EL (cell line): ENCODE data around the gene PLB1.

Experiments
- DNase-seq: peaks from one replicate; pipeline ENCODE4 v3.0.0-alpha.2; 2016

PLB1 gene

DNA sequence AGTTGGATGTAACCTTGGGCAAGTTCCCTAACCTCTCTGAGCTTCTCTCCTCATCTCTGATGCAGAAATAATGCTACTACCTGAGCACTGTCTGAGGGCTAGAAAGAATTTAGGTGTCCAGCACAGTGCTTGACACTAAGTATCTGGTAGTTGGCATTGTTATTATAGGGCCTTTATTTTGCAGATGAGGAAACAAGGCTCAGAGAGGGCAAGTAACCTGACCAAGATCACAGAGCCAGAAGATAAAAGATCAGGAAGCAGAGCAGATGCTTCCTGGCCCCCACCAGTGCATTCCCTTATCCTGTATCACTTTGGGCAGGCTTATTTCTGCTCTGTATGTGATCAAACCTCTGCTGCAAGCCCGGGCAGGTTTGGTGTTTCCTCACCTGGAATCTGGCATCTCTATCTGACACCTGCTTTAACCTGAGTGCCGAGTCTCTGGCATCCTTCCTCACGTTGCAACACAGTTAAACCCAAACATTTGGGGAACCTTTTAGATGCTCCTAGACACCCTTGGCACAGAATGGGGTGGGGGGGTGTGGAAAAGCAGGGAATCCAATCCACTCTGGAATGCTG, 69.9 kb downstream of the PLB1 start:
- DNase-seq = no peak

DNA sequence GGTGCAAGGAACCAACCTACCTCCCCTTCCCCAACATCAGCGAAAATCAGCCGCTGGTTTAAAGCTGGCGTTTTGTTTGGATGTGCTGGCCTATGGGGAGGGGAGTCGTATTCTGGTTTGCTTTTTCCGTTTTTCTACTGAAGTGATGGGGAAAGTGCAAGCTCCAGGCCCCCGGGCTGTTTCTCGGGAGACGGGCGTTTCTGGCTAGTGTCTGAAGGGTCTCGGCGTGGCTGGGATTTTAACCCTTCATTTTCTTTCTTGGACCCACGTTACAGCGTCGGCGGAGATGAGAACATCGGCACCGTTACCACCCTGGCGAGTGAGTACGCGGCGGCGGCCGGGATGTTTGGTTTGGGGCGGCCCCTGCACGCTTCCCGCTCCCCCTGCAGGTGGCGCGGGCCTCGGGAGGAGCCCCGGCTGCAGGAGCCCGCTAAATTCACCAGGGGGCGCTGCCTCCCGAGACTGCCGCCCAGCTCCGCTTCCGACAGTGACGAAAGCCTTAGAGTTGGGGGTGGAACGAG, 70.7 kb downstream of the PLB1 start:
- peak; percentile 82 for DNase-seq

DNA sequence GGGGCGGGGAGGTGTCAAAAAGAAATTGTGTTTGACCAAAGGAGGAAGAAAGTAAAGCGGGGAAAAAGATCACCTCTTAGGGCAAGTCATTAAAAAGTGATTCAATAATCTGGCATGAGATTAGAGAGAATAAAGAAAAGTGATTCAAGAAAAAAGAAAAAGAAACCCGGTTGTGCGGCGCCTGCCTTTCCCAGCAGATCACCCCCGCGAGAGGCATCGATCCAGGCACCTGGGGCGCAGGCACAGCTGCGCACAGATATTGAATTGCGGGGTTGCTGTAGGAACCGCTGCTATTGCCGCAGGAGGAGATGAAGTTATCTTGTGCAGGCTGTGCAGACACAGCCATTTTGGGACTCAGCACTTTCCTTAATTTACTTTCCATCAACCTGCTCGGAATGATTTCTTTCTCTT, 71.2 kb downstream of the PLB1 start:
- no peak for DNase-seq

DNA sequence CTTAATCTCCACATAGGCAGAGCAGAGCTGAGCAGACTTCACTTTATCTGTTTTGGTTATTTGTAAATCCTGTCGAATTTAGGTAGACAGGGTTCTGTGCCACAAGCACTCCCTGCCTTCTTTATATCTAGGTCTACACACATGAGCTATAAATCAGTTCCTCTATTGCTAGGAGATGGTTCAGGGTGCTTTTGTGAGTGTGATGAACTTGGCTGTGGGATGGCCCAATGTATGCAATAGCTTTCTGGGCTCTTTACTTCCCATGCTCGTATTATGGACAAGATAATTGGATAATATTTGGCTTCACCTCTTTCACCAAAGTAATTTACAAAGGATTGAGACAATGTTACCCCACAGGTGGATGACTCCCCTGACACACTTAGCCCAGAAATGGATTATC, 72.2 kb downstream of the PLB1 start:
- DNase-seq = no peak

DNA sequence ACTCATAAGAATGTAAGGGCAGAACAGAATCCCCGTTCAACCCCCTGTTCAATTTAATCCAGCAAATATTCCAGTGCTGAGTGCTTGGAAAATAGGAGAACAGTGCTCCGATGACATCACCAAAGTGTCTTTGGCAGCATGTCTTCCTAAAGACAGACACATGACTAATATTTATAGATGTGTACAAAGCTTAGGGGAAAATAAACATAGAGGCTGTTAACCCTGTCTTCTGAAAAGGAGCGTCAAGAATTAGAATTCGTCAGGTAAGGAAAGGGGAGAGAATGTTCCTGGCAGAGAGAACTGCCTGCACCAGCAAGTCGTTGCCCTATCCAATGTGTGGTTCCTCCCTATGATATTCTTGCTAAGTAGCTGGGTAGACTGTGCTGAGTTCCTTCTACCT, 72.7 kb downstream of the PLB1 start:
- DNase-seq = no peak

DNA sequence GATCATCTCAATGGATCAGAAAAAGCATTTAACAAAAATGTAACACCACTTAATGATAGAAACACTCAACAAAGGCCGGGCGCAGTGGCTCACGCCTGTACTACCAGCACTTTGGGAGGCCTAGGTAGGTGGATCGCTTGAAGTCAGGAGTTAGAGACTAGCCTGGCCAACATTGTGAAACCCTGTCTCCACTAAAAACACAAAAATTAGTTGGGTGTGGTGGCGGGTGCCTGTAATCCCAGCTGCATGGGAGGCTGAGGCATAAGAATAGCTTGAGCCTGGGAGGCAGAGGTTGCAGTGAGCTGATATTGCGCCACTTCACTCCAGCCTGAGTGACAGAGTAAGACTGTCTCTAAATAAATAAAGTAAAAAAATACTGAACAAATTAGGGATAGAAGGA, 74.6 kb downstream of the PLB1 start:
- no peak for DNase-seq

DNA sequence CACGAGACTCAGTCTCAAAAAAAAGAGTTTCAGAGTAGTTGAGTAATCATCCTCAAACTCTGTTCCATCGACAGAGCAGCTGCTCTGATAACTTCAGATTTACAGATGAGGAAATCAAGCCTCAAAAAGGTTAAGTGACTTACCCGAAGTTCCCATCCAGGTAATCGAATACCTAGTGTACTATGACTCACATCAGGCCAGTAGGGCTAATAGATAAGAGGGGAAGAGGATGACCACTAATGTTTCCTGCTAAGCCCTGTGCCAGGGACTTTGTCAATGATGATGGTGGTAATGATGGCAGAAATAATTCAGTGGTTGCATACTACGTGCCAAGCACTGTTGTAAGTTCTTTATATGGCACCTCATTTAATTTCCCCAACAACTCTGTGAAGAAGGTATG, 80.9 kb downstream of the PLB1 start:
- DNase-seq = no peak

DNA sequence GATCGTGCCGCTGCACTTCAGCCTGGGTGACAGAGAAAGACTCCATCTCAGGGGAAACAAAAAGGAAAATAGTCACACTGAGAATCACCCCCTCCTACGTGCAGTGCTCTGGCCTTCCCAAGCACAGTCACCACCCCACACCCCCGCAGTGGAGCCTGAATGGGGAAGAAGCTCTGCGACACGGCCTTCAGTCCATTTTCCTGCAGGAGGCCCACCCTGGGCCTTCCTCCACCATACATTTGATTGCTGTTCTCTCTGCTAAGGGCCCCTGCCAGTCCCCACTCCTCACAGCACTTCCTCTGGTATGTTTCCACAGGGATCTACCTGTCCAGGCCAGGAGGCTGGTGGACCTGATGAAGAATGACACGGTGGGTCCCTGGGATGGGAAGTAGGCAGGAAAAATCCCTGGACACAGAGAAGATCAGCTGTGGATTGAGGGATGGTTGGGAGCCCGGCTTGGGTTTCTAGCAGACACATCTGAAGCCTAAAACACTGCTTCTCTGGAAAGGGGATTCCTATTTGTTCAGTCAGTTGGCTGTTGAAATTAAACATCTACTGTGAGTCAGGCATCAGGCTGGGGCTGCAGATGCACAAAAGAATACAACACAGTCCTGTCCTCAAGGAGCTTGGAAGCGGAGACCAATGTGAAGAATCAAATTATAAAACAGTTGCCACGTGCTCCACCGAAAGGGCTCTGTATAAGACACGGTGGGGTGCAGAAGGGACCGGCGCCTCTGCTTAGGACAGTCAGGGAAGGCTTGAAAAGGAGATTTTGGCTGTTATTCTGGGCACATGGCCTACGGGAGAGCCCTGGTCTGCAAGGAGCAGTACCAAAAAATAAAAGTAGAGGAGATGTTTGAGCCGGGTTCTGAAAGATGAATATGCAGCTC, 82.2 kb downstream of the PLB1 start:
- no peak for DNase-seq

DNA sequence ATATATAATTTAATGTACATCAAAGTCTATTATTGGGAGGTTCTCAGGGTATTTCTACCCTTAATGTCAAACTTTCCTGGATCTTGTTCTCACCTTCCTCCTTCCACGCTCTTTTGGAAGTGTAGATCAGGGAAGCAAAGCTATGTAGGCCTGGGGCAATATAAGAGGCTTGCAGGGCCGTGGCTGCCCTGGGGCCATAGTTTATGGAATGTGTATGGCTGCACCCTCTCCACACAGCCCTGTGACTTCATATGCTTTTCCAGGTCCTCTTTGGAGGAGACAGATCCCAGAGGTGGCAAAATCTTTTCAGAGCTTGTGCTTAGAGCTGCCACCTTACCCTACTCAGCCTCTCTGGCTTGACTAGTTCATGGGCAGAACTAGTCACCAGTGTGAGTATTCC, 82.9 kb downstream of the PLB1 start:
- DNase-seq = peak; percentile 13

DNA sequence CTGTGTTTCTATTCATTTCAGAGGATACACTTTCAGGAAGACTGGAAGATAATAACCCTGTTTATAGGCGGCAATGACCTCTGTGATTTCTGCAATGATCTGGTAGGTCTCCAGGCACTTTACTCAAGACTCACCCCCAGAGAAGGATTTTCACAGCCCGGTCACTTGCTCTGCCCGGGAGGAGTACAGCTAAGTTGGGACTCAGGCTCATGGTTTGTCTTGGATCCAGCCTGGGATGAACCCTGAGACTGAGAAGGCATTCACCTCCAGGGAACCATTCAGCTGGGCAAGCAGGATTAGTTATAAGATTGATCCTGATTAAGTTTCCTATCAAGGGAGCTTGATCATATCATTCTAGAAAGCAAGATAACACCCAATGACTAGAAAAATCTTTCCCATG, 83.7 kb downstream of the PLB1 start:
- no peak for DNase-seq

DNA sequence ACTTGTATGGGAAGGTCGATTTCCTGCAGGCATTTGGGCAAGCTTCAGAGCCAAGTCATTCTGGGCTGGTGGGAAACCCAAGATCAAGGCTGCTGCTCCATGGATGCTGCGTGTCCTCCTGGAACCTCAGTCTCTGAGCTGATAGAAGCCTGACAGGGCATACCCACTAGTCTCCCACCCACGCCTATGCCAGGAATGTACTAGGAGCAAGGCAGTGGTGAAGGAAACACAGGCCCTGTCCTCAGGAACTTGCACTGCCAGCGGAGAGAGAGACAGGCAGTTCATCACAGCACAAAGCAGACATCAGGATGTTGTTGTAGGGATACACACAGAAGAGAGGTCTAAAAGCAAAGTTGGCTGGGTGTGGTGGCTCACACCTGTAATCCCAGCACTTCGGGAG, 84.2 kb downstream of the PLB1 start:
- peak; percentile 13 for DNase-seq

DNA sequence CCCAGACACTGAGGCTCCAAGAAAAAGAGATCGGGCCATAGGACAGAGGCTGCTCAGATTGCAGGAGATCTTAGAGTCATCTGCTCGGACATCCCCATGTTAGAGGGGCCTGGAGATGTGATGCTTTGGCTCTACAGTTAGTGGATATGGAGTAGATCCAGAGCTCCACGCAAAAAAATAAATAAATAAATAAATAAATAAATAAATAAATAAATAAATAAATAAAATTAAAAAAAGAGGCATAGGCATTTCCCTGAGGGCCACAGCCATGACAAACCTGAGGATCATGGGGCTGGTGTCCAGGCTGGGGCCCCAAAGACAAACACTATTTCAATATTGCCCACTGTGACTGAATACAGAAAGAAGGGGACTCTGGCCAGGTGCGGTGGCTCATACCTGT, 85.5 kb downstream of the PLB1 start:
- no peak for DNase-seq

DNA sequence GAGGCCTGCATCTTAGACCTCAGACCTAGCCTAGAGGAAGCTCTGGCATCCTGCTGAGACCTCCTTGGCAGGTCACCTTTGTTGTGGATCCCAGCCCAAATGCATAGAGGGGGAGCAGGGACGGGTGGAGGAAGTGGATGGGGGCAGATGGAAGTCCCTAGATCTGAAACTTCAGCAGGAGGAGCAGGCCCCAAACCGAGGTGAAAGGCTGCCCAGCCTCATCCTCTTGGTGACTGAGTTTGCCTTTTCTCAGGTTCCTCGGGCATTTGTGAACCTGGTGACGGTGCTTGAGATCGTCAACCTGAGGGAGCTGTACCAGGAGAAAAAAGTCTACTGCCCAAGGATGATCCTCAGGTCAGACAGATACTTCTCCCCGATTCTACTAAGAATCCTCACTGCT, 86.3 kb downstream of the PLB1 start:
- DNase-seq = no peak

DNA sequence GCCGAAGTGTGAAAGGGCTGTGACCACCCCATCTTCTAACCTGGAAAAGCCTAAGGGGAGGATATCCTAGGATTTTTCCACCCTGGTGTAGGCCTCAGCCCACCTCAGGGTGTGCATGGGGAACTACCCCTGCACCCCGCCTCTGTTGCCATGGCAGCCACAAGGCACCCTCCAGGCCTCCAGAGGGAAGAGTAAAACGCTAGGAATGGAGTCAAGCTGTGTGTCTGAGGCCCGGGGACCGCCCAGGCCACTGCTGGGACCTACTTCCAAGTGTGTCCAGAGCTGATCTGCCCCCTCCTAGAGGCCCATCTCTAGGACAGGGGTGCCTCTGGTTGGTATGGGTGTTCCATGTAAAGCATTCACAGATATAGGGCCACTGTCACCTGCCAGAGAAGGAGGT, 86.7 kb downstream of the PLB1 start:
- no peak for DNase-seq

DNA sequence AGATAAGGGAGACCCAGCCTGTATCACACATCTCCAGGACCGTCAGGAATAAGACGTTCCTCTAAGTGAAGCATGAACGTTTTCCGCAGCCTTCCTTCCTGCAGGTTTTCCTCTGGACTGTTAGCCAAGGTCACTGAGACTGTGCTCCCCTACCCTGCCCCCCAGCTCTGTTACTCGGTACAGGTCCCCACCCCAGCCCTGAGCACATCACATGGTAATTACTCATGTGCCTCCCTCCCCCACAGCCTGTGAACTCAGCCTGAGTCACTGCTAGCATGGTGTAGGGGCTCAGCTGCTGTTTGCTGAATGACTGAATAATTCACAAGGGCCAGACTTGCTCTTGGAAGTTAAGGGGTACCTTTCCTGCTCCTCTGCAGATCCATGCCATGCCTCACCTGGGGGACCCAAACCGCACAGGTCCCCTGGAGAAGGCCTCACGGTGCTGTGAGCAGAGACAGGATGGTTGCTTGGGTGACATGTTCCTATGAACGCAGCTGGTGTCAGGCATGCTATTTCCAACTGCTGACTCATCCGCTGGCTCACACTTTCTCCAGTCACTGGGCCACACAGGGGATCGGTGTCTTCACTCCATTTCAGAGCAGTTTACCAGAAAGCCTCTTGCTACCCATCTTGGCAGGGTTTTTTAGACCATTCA, 88.2 kb downstream of the PLB1 start:
- peak; percentile 97 for DNase-seq

DNA sequence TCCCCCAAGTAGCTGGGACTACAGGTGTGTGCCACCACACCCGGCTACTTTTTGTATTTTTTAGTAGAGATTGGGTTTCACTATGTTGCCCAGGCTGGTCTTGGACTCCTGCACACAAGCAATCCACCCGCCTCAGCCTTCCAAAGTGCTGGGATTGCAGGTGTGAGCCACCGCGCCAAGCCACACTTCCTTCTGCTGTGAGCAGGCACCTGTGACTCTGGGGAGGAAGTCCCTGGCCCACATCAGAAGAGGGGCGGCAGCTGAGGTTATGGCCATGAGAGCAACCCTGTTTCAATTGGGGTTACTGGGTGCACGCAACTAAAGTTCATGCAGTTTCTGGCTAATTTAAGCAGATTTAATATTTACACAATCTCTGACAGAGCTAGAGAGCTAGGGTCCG, 91.0 kb downstream of the PLB1 start:
- DNase-seq = no peak

DNA sequence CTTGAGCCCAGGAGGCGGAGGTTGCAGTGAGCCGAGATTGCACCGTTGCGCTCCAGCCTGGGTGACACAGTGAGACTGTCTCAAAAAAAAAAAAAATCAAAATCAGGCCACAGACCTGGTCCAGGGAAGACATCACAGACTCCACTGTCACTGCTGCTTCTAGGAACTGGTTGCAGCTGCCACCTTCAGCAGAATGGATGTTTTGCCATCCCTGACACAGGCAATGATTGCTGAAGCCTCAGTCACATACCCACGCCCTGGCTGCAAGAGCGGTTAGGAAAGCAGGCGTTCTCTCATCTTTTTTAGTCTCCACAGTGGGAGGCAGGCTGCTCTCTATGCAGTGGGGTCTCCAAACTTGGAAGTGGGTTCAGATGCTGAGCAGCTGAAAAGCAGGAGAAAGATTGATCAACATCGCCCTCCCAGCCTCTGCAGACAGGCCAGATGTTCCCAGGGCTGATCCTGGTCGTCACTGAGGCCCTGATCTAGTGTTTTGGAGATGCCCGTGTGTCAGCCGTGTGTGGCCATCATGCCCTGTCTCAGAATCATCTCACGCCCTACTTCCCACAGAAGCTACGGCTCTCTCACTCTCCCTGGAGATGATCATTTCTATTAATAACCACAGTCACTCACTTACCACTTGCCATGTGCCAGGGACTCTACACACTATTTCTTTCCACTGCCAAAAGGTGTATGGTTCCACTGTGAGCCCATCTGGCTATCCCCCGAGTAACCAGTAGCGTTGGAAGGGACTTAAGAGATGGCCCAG, 91.8 kb downstream of the PLB1 start:
- no peak for DNase-seq

DNA sequence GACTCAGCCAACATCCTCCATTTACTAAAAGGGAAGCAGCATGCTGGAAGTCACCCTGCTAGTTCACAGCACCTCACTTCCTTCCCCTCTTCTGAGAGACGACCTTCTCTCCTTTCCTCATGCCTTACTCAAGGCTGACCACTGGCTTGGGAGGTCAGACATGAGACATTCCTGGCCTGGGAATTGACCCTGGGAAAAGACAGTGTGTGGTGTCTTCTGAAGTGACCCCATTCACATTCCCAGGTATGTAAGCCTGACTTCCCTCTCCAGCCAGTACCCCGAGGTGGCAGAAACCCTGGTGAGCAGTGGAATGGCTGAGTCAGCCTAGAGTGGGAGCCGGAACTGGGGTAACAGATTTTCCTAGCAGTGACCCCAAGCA, 92.4 kb downstream of the PLB1 start:
- DNase-seq = peak; percentile 18

DNA sequence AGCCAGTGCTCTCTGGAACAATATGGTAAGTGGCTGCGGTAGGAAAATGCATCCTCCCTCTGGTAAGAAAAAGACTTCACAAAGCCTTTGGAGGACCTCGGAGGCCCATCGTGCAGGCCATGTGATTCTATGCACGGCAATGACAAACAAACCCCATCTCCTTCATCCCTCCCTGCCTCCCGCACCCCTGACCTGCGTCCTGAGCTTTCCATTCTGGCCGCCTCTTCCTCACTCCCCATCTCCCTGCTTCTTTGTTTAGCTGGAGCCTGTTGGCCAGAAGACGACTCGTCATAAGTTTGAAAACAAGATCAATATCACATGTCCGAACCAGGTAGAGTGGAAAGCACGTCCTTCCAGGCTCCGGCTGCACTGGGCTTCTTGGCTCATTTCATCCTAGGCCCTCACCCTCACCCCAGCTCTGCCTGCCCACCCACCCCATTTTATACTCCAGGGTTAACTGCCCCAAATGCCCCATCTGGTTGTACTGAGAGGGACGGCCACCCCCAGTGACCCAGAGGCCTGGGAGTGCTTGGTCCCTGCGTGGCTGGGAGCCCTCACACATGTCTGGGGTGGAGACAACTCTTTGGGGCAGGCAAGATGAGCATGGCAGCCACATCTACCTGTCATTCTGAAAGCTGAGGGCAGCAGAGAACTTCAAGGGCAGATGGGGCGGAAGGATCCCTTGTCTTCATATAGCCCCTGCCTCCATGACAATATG, 94.0 kb downstream of the PLB1 start:
- no peak for DNase-seq

DNA sequence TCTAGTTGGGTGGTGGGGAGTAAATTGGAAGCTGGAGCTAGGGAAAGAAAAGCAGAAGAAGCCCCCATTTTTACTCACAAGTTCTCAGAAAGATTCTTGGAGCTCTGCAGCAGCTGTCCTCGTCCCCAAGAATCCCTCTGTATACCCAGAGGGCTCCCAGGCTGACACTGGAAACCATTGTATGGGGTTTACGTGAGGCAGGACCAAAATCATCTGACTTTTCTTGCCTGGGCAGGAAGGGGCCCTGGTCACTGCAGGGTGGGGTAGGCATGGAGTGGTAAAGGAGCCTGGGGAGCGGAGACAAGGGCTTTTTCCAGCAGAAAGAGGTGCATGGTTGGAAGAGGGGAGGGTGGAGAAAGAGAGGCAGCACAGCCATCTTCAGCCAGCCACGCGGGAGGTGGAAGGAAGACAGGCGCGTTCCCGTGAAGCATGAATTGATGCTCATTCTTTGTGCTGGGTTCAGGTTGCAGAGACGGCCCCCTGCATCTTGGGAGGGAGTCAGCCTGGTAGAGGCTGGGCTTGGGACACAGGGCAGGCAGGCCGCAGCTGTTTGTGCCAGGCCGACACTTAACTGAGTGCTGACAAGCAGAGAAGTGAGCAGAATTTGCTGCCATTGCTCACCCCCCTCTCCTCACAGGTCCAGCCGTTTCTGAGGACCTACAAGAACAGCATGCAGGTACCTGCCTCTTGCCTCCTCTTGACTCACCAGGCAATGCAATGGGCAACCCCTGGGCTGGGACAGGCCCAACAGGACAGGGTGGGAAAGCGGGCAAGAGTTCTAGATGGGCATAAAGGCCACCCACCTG, 94.8 kb downstream of the PLB1 start:
- DNase-seq = no peak

DNA sequence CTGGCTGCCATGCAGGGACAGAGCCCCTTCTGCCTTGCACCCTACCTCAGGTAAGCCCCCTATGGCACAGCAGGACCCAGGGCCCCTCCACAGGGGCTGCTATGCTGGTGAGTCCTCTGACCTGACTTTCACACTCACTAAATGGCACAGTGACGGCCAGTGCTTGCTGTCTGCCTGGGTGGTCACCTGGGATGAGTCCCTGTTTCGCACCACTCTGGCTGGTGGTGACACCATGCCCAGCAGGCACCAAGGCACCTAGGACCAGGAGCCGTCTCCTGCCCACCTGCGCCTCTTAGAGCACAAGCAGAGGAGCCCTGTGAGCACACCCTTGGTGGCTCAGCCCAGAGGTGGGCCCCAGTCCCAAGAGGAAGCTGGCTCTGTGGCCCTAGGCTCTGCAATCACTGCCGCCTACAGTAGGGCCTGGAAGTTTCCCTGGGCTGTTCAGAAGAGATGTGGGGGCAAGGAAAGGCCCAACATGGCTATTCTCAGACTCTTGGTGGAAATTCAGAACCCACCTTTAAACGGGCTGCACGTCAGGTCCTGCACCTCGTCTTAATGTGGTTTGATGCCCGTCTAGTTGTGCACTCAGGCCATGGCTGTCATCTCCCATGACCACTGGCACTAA, 96.0 kb downstream of the PLB1 start:
- DNase-seq = no peak
